SK-N-SH treated with all-trans-retinoic acid at 6 μM for 48 hours (cell line): ENCODE measurements around the gene CD207.

Experiments
- ATAC-seq: fragments of 200-7000 bp; cut with Tn5 transposase; 3 replicates; pipeline ENCODE4 v1.9.1; 2020; ENCODE audit warnings: mild to moderate bottlenecking, moderate library complexity
- ARNTL ChIP-seq: fragments of 450-650 bp; formaldehyde crosslinking; IDR thresholded peaks from 2 replicates; pipeline ENCODE4 v1.5.0; 2020; ENCODE audit warnings: low read depth, mild to moderate bottlenecking, moderate library complexity, borderline replicate concordance
- BACH2 ChIP-seq: fragments of 250-450 bp; sonication (Bioruptor Pico); IDR thresholded peaks from 2 replicates; pipeline ENCODE4 v1.9.0; 2021; ENCODE audit warnings: mild to moderate bottlenecking, borderline replicate concordance
- CSRNP3 ChIP-seq: fragments of 250-450 bp; sonication (Bioruptor Pico); IDR thresholded peaks from 2 replicates; pipeline ENCODE4 v1.5.1; 2021; ENCODE audit warnings: mild to moderate bottlenecking, moderate library complexity
- GLIS3 ChIP-seq: fragments of 250-450 bp; sonication (Bioruptor Pico); IDR thresholded peaks from 2 replicates; pipeline ENCODE4 v1.5.0; 2020; ENCODE audit warnings: mild to moderate bottlenecking, moderate library complexity
- OSR1 ChIP-seq: fragments of 250-450 bp; sonication (Bioruptor Pico); IDR thresholded peaks from 2 replicates; pipeline ENCODE4 v1.8.0; 2022; ENCODE audit warnings: moderate library complexity, mild to moderate bottlenecking, inconsistent platforms
- PPARA ChIP-seq: fragments of 250-450 bp; sonication (Bioruptor Pico); IDR thresholded peaks from 2 replicates; pipeline ENCODE4 v1.5.0; 2020; ENCODE audit warnings: mild to moderate bottlenecking, borderline replicate concordance
- TCF4 ChIP-seq: fragments of 250-450 bp; sonication (Bioruptor Pico); IDR thresholded peaks from 2 replicates; pipeline ENCODE4 v1.8.0; 2021; ENCODE audit warnings: mild to moderate bottlenecking, moderate library complexity, borderline replicate concordance
- TOX ChIP-seq: fragments of 250-450 bp; sonication (Bioruptor Pico); IDR thresholded peaks from 2 replicates; pipeline ENCODE4 v1.8.0; 2021; ENCODE audit warnings: mild to moderate bottlenecking, moderate library complexity, borderline replicate concordance
- TSHZ2 ChIP-seq: fragments of 250-450 bp; sonication (Bioruptor Pico); IDR thresholded peaks from 2 replicates; pipeline ENCODE4 v1.5.0; 2020; ENCODE audit warnings: mild to moderate bottlenecking, moderate library complexity
- ZC3H10 ChIP-seq: fragments of 250-450 bp; sonication (Bioruptor Pico); IDR thresholded peaks from 2 replicates; pipeline ENCODE4 v1.5.1; 2021; ENCODE audit warnings: mild to moderate bottlenecking, moderate library complexity
- ZFP3 ChIP-seq: fragments of 250-450 bp; sonication (Bioruptor Pico); IDR thresholded peaks from 2 replicates; pipeline ENCODE4 v1.5.0; 2020; ENCODE audit warnings: mild to moderate bottlenecking, moderate library complexity
- ZFP30 ChIP-seq: fragments of 450-650 bp; formaldehyde crosslinking; IDR thresholded peaks from 2 replicates; pipeline ENCODE4 v1.5.0; 2022; ENCODE audit warnings: mild to moderate bottlenecking, moderate library complexity
- ZNF565 ChIP-seq: fragments of 450-650 bp; formaldehyde crosslinking; conservative IDR thresholded peaks from 2 replicates; pipeline ENCODE4 v1.5.0; 2020; ENCODE audit warnings: low read depth, mild to moderate bottlenecking, moderate library complexity
- ZNF70 ChIP-seq: fragments of 450-650 bp; formaldehyde crosslinking; IDR thresholded peaks from 2 replicates; pipeline ENCODE4 v1.5.0; 2020; ENCODE audit warnings: mild to moderate bottlenecking, moderate library complexity
- ZNF8 ChIP-seq: fragments of 450-650 bp; formaldehyde crosslinking; IDR thresholded peaks from 2 replicates; pipeline ENCODE4 v1.5.0; 2020; ENCODE audit warnings: mild to moderate bottlenecking, moderate library complexity
- TF ChIP-seq, protein P1 (sequence below): fragments of 250-450 bp; sonication (Bioruptor Pico); IDR thresholded peaks from 2 replicates; pipeline ENCODE4 v1.5.1; 2020; ENCODE audit warnings: low read depth, mild to moderate bottlenecking, moderate library complexity
- TF ChIP-seq, protein P2 (sequence below): fragments of 250-450 bp; sonication (Bioruptor Pico); IDR thresholded peaks from 2 replicates; pipeline ENCODE4 v1.8.0; 2020; ENCODE audit warnings: mild to moderate bottlenecking, moderate library complexity, borderline replicate concordance
- TF ChIP-seq, protein P3 (sequence below): fragments of 250-450 bp; sonication (Bioruptor Pico); IDR thresholded peaks from 2 replicates; pipeline ENCODE4 v1.8.0; 2021; ENCODE audit warnings: low read depth, mild to moderate bottlenecking, moderate library complexity, borderline replicate concordance

The CD207 gene

DNA sequence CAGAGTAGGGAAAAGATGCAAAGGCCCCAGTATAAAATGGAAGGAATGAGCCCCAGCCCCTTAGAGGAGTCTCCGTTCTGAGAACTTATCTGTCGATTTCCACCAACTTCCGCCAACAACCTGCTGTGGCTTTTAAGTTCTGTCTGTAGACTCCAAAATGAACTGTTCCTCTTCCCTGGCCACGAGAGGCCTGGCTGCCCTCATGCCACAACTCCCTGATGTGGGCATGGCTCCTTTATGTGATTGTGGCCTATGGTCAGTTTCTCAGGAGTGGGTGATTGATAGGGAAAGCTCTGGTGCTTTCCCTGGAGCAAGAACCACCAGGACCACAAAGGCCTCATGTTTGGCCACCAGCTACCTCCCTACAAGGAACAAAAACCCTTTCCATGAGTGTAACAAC lies 18.8 kb upstream of the CD207 start:
- no peak for TF ChIP-seq ZFP30 (CRISPR knock-in tag)
- TF ChIP-seq ZNF565 (CRISPR knock-in tag): no peak
- no peak for TF ChIP-seq ZNF8 (CRISPR knock-in tag)
- TF ChIP-seq ZC3H10 (CRISPR knock-in tag): no peak
- no peak for TF ChIP-seq ZNF70 (CRISPR knock-in tag)
- no peak for TF ChIP-seq PPARA (CRISPR knock-in tag)
- TF ChIP-seq TSHZ2: no peak
- no peak for TF ChIP-seq TOX (CRISPR knock-in tag)
- TF ChIP-seq OSR1 (CRISPR knock-in tag): no peak
- TF ChIP-seq CSRNP3 (CRISPR knock-in tag): no peak
- no peak for ATAC-seq

DNA sequence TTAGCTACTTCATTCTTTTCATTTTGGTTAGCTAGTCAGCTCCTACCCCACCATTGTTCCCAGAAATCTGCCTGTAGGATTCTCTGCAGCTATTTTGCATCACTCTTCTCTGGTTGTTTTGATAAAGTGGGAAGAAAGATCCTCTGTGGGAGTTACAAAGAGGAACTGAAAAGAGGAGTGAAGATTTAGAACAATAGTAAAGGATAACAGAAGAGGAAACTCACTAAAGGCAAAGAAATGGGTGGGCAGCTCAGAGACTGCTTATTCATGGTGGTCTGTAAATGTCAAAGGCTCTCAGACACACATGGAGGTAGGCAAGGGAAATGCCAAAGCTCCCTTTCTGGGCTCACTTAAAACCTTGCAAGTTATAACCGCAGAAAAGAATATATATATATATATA lies 17.2 kb upstream of the CD207 start:
- TF ChIP-seq ZNF565 (CRISPR knock-in tag) (no peak), TOX (CRISPR knock-in tag) (no peak), ZNF70 (CRISPR knock-in tag) (no peak), ZNF8 (CRISPR knock-in tag) (no peak), ZC3H10 (CRISPR knock-in tag) (no peak), BACH2 (CRISPR knock-in tag) (no peak), ARNTL (CRISPR knock-in tag) (no peak), ZFP3 (no peak), PPARA (CRISPR knock-in tag) (no peak), OSR1 (CRISPR knock-in tag) (no peak), GLIS3 (CRISPR knock-in tag) (no peak), TCF4 (no peak)
- TF ChIP-seq, protein P1, sequence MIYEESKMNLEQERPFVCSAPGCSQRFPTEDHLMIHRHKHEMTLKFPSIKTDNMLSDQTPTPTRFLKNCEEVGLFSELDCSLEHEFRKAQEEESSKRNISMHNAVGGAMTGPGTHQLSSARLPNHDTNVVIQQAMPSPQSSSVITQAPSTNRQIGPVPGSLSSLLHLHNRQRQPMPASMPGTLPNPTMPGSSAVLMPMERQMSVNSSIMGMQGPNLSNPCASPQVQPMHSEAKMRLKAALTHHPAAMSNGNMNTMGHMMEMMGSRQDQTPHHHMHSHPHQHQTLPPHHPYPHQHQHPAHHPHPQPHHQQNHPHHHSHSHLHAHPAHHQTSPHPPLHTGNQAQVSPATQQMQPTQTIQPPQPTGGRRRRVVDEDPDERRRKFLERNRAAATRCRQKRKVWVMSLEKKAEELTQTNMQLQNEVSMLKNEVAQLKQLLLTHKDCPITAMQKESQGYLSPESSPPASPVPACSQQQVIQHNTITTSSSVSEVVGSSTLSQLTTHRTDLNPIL (CRISPR knock-in tag): no peak
- TF ChIP-seq, protein P2, sequence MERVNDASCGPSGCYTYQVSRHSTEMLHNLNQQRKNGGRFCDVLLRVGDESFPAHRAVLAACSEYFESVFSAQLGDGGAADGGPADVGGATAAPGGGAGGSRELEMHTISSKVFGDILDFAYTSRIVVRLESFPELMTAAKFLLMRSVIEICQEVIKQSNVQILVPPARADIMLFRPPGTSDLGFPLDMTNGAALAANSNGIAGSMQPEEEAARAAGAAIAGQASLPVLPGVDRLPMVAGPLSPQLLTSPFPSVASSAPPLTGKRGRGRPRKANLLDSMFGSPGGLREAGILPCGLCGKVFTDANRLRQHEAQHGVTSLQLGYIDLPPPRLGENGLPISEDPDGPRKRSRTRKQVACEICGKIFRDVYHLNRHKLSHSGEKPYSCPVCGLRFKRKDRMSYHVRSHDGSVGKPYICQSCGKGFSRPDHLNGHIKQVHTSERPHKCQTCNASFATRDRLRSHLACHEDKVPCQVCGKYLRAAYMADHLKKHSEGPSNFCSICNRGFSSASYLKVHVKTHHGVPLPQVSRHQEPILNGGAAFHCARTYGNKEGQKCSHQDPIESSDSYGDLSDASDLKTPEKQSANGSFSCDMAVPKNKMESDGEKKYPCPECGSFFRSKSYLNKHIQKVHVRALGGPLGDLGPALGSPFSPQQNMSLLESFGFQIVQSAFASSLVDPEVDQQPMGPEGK (CRISPR knock-in tag): no peak
- no peak for ATAC-seq

DNA sequence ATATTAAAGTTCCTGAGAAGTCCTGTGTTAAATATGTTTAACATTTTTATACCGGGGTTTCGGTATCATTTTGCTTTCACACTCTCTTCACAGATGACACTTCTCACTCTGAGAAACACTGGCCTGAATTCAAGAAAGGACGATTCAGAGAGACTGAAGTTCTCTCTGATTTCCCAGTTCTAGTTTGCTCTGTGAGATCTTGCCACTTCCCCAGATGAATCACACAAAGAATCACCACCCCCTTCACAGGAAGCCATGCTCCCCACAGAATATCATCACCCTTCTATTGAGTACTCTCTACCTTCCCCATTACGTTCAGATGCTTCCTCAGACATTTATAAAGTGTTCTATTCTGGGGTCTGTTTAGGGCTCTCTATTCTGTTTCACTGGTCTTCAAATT lies 16.1 kb upstream of the CD207 start:
- no peak for ATAC-seq
- TF ChIP-seq, protein P3, sequence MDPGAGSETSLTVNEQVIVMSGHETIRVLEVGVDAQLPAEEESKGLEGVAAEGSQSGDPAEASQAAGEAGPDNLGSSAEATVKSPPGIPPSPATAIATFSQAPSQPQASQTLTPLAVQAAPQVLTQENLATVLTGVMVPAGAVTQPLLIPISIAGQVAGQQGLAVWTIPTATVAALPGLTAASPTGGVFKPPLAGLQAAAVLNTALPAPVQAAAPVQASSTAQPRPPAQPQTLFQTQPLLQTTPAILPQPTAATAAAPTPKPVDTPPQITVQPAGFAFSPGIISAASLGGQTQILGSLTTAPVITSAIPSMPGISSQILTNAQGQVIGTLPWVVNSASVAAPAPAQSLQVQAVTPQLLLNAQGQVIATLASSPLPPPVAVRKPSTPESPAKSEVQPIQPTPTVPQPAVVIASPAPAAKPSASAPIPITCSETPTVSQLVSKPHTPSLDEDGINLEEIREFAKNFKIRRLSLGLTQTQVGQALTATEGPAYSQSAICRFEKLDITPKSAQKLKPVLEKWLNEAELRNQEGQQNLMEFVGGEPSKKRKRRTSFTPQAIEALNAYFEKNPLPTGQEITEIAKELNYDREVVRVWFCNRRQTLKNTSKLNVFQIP: no peak

- TF ChIP-seq ZNF70 (CRISPR knock-in tag) (no peak), ARNTL (CRISPR knock-in tag) (no peak)
Observed at GRCh38 chr2:70850925-70851324, 15.3 kb upstream of the CD207 start.

More at GRCh38 chr2:70850925-70851324, 15.3 kb upstream of the CD207 start:
- ATAC-seq: no peak
